Prostate gland (tissue), 2 donors: ENCODE results near the gene MRFAP1. TPM values are rescaled to one million over a fixed set of nuclear protein-coding genes. Genes with fewer than 3 reads are reported as not detected.

Experiments
- DNase-seq: peaks from one replicate; pipeline ENCODE4 v3.0.0-alpha.2; 2019; ENCODE audit warnings: low spot score
- H3K27ac ChIP-seq, 2 donors: fragments of 200-600 bp; sonication (generic); 2 replicates each; pipeline ENCODE4 v1.5.1; 2017 to 2019
- H3K27me3 ChIP-seq: fragments of 200-600 bp; sonication (generic); replicated peaks from 2 replicates; pipeline ENCODE4 v1.5.1; 2019; ENCODE audit not compliant: insufficient read depth
- H3K36me3 ChIP-seq, 2 donors: fragments of 200-600 bp; sonication (generic); 1 replicate in 1 of 2; 2 replicates in 1 of 2; pipeline versions ENCODE4 v1.5.1 to v1.8.1; 2017 to 2019
- H3K4me1 ChIP-seq: fragments of 200-600 bp; sonication (generic); replicated peaks from 2 replicates; pipeline ENCODE4 v1.5.1; 2019
- H3K4me3 ChIP-seq, 2 donors: fragments of 200-600 bp; sonication (generic); 2 replicates each; pipeline ENCODE4 v1.5.1; 2017 to 2019
- H3K9me3 ChIP-seq: fragments of 200-600 bp; sonication (generic); 2 replicates; pipeline ENCODE4 v1.5.1; 2017
- CTCF ChIP-seq, 4 experiments: fragments of 200-600 bp in 2 of 4; fragments of 450-650 bp in 2 of 4; sonication (generic) in 2 of 4; IDR thresholded peaks; 1 replicate in 3 of 4; 2 replicates in 1 of 4; pipeline ENCODE4 v1.5.1; 2016 to 2019; ENCODE audit warnings: antibody characterized with exemption in 4 of 4, mild to moderate bottlenecking in 2 of 4, moderate library complexity in 2 of 4
- POLR2A ChIP-seq: fragments of 450-650 bp; IDR thresholded peaks from one replicate; pipeline ENCODE4 v1.6.1; 2016; ENCODE audit warnings: antibody characterized with exemption, mild to moderate bottlenecking
- POLR2AphosphoS5 ChIP-seq: sonication (generic); formaldehyde crosslinking; IDR thresholded peaks from one replicate; pipeline ENCODE4 v1.6.1; 2017; ENCODE audit warnings: antibody characterized with exemption
- WGBS: methylation state at CpG from one replicate; pipeline ENCODE4 v1.1.5; 2018; 5-methylcytosine and 5-hydroxymethylcytosine counted together
- intact Hi-C: fragments of 100-400 bp; cut with DNase I; formaldehyde crosslinking; loops from one replicate; pipeline ENCODE4 v1.14.2; 2022
- total RNA-seq, 2 donors: library from RNA; depleted of rRNA; stranded (reverse); fragments of >200 nt; gene quantifications; one replicate each; pipeline ENCODE4 v1.1.0, GENCODE V29; 2016

MRFAP1 gene
- total RNA-seq, 2 donors from 2014 or later: 256 to 298 TPM

DNA sequence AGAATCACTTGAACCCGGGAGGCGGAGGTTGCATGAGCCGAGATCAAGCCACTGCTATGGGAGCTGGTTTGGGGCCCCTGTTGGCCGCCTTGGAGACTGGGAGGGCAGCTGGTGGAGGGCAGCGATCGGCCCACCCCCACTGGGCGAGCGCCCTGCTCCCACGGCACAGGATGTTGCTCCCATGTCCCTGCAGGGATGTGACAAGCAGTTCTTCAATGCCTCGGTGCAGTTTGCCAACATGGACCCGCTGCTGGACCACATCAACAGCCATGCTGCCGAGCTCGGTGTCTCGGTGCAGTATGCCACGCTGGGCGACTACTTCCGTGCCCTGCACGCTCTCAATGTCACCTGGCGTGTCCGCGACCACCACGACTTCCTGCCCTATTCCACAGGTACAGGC is 46.1 kb upstream of the MRFAP1 start:
- Histone ChIP-seq H3K27me3 (no peaks in the 10 kb centered on the region), H3K9me3 (no peaks in the 10 kb centered on the region), H3K4me3 (no peak overlapping the region), H3K27ac (no peak overlapping the region), H3K36me3 (peaks cover 0 to 4% of the 10 kb centered on the region in 2 donors), H3K4me1 (no peaks in the 10 kb centered on the region)
- TF ChIP-seq POLR2A (no peak), CTCF (IDR thresholded peaks at IDR 0.05) (no peak), POLR2AphosphoS5 (no peak)
- DNase-seq: no peak
- 97% methylated on average over 22 of the region's 22 CpGs for WGBS
- intact Hi-C loops: no loop called here

GRCh38 chr4:6594826-6595355 is 45.6 kb upstream of the MRFAP1 start:
- Histone ChIP-seq H3K4me3 (no peak overlapping the region), H3K36me3 (peaks cover 0 to 4% of the 10 kb centered on the region in 2 donors), H3K4me1 (no peaks in the 10 kb centered on the region), H3K9me3 (no peaks in the 10 kb centered on the region), H3K27me3 (no peaks in the 10 kb centered on the region), H3K27ac (no peak overlapping the region)
- TF ChIP-seq POLR2A: no peak
- TF ChIP-seq POLR2AphosphoS5: no peak
- TF ChIP-seq CTCF (IDR thresholded peaks at IDR 0.05): no peak
- intact Hi-C loops: no loop called here
- no peak for DNase-seq
- WGBS: 91% methylated on average over 7 of the region's 7 CpGs

DNA sequence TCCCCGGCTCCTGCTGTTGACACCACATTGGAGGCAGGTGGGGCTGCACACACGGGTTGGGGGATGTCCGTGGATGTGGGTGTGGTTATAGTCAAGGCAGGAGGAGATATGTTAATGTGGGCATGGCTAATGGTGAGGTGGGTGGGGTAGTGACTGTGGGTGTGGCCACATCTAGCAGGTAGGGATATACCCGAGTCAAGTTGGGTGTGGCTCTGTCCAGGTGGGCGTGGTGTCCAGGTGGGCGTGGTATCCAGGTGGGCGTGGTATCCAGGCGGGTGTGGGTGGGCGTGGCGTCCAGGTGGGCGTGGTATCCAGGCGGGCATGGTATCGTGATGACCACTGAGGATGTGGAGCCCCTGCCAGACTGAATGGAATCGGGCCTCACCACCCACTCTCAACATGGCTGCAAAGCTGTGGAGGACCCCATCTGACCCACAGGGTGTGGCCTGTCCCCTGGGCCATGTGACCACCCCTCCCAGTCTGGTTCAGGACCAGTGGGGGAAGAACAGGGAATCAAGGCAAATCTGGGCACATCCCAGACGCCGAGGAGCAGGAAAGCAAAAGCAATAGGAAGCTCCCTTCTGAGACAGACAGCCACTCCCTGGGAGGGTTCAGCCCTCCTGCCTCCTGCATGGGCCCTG is 44.5 kb upstream of the MRFAP1 start:
- Histone ChIP-seq H3K27me3 (no peaks in the 10 kb centered on the region), H3K27ac (no peak overlapping the region), H3K4me1 (no peaks in the 10 kb centered on the region), H3K4me3 (no peak overlapping the region), H3K9me3 (no peaks in the 10 kb centered on the region), H3K36me3 (peaks cover 0 to 9% of the 10 kb centered on the region in 2 donors)
- 59% methylated on average over 16 of the region's 16 CpGs for WGBS
- TF ChIP-seq POLR2A (no peak), CTCF (IDR thresholded peaks at IDR 0.05) (no peak), POLR2AphosphoS5 (no peak)
- intact Hi-C loops: no loop called here
- DNase-seq: no peak

DNA sequence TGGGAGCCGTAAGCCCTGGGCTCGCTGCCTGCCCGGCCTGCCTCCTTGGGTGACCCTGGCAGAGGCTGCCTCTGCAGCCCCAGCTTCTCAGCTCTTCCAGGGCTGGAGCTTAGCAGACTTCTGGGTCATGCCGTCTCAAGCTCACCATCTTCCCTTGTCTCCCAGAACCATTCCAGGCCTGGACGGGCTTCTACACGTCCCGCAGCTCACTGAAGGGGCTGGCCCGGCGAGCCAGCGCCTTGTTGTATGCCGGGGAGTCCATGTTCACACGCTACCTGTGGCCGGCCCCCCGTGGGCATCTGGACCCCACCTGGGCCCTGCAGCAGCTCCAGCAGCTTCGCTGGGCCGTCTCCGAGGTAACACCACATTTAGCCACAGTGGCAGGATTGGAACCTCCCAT is 43.5 kb upstream of the MRFAP1 start:
- Histone ChIP-seq H3K36me3 (peaks cover 0 to 5% of the 10 kb centered on the region in 2 donors), H3K4me1 (no peaks in the 10 kb centered on the region), H3K4me3 (no peak overlapping the region), H3K9me3 (no peaks in the 10 kb centered on the region), H3K27me3 (no peaks in the 10 kb centered on the region), H3K27ac (no peak overlapping the region)
- 93% methylated on average over 17 of the region's 17 CpGs for WGBS
- TF ChIP-seq POLR2AphosphoS5 (no peak), CTCF (IDR thresholded peaks at IDR 0.05) (no peak), POLR2A (no peak)
- no peak for DNase-seq
- intact Hi-C loops: no loop called here

- peaks cover 0 to 5% of the 10 kb centered on the region in 2 donors for H3K36me3 ChIP-seq
- intact Hi-C loops: no loop called here
Measured at GRCh38 chr4:6598127-6598526, 42.4 kb upstream of the MRFAP1 start.

More at GRCh38 chr4:6598127-6598526, 42.4 kb upstream of the MRFAP1 start:
- no peak for DNase-seq
- TF ChIP-seq POLR2AphosphoS5 (no peak), POLR2A (no peak), CTCF (IDR thresholded peaks at IDR 0.05) (no peak)
- H3K27ac ChIP-seq: no peak overlapping the region
- no peaks in the 10 kb centered on the region for H3K9me3 ChIP-seq
- H3K4me1 ChIP-seq: no peaks in the 10 kb centered on the region
- 88% methylated on average over 8 of the region's 10 CpGs for WGBS
- no peak overlapping the region for H3K4me3 ChIP-seq
- no peaks in the 10 kb centered on the region for H3K27me3 ChIP-seq
